HCEC 1CT (cell line): ENCODE data around the gene TIAM1.

Source experiments
- DNase-seq: peaks from one replicate; pipeline ENCODE4 v3.0.0-alpha.2; 2017

TIAM1 gene

DNA sequence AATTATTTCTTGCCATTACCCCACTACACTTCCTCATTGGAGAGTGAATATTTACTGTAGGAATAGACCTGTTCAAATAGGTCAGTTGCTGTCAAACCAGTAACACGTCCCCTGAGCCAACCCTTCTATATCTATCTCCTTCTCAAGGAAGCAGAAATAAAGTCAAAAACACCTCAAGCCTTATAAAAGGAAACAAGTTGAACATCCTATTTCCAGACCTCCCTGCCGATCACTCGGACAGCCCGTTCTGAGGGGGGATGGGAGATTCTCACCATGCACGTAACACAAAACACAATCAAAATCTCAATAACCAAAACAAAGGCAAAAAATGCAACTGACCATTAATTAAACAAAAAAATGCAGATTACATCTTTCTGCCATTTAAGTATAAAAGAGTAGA is 184.3 kb downstream of the TIAM1 start:
- DNase-seq, result no peak

DNA sequence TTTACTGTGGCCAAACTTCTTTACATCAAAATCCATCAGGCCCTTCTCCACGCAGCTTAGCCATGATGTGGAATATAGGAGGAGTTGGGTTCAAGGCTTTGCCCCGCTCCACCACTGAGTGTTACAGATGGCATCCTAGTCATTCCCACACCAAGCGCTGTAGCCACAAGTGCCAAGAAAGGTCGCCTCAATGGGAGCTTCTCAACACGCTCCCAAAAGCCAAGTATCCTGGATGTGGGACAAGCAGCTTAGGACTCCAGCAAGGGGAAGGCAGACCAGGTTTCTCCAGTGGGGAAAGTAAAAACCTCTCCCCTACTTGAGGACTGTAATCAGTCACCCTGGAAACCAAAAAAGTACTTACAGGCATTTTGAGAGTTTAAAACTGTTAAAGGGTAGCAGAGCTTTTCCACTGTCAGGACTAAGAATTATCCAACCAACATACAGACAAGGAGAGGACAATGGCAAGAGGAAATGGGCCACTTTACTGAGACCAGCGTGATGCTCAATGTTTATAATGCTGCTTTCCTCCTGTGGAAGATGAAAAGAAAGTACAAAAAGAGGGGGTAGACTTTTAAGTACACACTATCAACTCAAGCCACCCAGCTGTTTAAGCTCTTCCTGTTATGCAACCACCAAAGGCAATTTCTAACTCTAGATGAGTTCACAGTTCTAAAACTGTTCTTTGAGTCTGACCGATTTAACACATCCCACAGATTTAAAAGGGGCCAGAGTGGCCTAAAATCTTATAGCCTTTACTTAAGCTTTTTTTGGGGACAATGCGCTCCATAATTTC is 185.1 kb downstream of the TIAM1 start:
- DNase-seq, result no peak

- no peak for DNase-seq
Measured at GRCh38 chr21:31157756-31158155, 186.3 kb downstream of the TIAM1 start.

GRCh38 chr21:31156662-31157061 is 187.4 kb downstream of the TIAM1 start:
- DNase-seq, result no peak

DNA sequence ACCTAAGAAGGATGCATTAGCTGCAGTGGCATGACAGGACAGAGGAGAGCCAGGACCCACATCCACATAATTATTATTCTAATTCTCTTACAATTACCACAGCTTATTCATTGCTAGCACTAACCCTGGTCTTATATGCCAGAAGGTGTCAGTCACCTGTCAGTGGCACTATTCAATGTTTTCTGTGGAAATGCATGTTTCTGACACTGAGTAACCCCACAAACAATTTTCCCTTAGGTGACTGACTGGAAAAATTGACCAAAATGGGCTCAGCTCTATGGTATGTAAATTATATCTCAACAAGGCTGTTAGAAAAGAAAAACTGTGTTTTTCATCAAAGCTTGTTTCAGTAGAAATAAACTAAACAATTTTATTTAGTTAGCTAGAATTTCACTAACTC is 187.9 kb downstream of the TIAM1 start:
- no peak for DNase-seq

DNA sequence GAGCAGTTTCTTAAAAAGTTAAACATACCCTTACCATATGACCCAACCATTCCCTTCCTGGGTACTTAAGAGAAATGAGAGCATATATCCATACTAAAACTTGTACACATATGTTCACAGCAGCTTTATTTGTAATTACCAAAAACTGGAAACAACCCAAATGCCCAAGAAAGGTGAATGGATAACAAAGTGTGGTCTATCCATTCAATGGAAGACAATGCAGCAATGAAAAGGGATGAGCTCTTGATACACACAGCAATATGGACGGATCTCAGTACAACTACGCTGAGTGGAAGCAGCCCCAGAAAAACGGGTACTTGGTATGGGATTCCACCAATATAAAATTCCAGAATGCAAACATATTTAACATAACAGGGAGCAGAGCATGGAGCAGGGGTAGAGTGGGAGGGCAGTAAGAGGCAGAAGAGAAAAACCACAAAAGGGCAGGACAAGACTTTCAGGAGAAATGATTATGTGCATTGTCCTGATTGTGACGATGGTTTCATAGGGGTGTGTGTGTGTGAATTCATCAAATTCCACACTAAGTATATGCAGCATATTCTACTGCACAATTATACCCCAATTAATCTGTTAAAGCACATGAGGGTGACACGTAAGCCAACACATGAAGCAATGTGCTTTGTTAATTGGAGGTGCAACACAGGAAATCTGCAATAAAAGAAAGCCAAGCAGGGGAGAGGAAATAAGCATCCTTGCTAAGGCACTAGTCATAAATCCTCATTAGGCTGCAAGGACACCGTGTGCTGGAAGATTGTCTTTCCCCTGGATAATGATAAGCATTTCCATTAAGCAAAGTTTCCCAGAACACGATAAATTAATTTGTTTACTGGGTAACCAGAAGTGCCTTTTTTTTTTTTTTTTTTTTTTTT is 192.7 kb downstream of the TIAM1 start:
- no peak for DNase-seq

DNA sequence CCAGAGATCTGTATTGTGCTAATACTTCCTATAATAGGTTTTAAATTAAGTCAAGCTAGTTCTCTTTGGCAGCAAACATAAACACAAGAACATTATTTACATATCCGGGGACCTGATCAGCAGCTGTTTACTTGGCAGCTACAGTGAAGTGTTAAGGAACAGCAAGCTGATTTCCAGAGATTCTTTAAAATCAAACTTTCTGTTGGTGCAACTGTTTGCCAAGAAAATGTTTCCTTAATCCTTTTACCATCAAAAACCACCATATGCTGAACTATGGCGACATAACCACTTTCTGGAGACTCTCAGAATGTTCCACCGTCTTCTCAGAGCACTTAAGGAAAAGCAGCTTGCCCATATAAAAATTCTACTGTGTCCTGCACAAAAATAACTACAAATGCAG is 198.8 kb downstream of the TIAM1 start:
- DNase-seq, result no peak

DNA sequence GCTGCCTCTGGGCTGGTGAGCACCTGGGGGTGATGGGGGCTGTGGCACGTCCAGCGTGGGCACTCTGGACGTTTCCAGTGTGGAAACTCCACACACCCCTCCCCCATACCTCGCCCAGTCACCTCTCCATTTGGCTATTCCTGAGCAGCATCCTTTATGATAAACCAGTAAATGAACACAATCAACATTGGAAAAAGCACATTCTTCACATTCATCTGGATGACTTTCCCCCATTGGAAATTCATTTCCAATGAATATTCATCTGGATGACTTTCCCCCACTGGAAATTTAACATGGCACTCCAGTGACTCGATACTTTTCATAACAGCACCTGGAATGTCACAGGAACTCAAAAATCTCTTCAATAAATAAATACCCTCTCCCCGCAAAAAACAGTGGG is 201.0 kb downstream of the TIAM1 start:
- no peak for DNase-seq

DNA sequence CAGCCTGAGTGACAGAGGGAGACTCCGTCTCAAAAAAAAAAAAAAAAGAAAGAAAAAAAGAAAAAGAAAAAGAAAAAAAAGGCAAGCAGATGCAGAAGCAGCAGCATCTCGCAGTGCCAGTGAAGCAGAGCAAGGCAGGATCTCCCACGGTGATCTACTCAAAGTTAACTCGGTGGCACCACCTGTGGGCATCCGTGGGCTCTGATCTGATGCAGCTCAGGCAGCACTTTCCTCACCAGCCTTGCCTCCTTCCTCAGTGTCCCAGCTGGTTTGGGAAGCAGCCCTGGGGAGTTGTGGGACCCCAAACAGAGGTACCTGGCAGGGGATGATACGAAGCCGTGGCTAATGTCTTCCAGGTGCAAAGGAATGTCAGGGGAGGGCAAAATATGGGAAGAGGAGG is 201.5 kb downstream of the TIAM1 start:
- no peak for DNase-seq

- DNase-seq, result no peak
Measured at GRCh38 chr21:31141389-31142000, 202.6 kb downstream of the TIAM1 start.

DNA sequence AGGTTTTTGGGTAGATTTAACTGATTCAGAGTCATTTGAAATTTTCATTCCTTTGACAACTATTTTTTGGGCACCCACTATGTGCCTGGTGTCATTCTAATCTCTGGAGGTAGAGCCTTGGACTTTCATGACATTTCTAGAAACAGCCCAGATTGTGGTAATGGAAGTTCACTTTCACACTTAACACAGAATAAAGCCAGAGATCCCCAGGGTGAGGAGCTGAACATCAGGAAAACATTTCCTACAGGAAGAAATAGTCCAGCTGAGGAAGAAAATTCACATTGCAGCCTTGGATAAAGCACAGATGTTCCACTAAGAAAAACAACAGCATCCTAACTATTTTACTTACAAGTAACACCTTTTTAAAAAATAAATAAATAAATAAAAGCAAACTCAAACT is 203.4 kb downstream of the TIAM1 start:
- no peak for DNase-seq

GRCh38 chr21:31140025-31140424 is 204.0 kb downstream of the TIAM1 start:
- no peak for DNase-seq

DNA sequence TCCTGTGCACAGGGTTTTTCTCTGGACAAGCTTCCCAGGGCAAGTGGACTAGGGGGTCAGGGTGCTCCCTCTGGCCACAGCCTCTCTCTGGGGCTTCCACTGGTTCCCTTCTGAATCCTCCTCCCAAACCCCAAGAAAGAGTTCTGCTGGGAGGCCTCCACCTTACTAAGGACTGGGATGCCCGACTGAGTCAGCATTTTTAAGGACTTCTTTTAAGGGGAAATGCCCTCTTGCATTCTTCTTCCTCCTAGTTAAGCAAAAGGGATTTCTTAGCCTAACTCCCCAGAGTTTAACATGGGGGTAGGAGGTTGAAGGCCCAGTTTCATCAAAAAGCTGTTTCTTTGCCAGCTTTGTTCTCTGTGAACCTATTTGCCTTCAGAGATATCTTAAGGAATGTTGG is 206.1 kb downstream of the TIAM1 start:
- no peak for DNase-seq

- no peak for DNase-seq
Measured at GRCh38 chr21:31136891-31137290, 207.2 kb downstream of the TIAM1 start.

GRCh38 chr21:31135531-31136184 is 208.4 kb downstream of the TIAM1 start:
- DNase-seq, result no peak

DNA sequence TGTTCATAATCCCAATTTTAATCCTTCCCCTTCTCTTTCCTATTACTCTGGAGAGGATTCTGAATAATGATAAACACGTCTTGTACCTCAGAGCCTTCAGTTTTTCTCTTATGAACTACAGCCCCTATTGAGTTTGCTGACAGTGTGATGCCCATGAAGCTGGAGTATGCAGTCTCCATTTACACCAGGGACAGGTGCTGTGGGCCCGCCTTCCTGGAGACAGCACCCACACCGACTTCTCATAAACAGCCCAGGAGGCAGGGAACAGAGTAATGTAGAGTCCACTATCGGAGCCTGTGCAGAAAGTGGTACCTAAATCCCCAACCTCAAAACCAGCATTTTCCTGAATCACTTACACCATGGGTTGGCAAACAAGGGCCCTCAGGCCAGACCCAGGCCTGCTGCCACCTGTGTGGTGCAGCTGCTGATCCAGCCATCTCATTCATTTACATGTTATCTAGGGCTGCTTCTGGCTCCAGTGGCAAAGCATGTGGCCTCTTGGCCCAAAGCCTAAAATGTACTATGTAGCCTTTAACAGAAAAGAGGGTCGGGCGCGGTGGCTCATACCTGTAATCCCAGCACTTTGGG is 210.7 kb downstream of the TIAM1 start:
- no peak for DNase-seq

DNA sequence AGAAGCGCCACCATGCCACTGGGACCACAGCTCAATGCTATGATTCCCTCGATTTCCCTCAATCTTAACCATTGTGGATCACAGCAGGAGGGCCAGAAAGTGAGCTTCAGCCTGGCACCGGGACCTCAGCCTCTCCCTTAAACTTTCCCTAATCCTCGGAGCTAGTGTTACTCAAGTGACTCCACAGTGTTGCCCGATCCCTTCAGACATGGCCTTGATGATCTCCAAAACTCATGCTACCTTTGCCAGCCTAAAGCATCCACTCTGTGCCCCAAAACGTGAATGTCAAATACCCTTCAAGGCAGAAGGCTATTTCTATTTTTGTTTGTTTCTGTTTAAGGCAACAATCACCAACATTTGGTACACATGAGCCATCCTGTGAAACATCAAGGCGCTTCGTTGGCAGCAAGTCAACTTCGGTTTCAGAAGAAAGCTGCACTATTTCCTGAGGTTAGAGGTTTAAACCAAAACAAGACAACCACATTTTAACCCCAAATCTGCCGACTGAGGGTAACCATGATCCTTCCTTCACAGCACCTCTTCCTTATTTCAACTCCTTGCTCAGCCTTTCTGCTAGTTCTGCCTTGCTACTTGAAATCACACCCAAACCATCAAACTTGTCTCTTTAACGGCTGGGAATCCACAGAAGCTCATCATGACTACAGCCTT is 211.4 kb downstream of the TIAM1 start:
- no peak for DNase-seq

GRCh38 chr21:31130821-31131220 is 213.2 kb downstream of the TIAM1 start:
- no peak for DNase-seq

DNA sequence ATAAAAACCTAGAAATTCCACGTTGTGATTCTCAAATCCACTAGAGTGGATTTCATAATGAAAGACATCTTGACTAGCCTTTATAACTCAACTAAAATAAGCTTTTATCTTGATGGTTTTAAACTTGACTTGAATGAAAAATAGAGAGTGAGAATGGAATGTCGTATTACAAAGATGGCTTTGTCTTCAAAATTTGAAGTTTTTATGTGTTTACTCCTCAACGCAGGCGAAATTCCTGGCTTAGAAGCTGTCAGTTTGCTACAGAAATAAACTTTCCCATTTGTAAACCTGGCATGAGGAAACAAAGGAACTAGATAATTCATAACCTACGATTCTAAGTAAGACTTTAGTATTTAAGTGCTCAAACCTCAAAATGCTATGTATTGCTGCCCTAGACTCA is 215.8 kb downstream of the TIAM1 start:
- no peak for DNase-seq

GRCh38 chr21:31124010-31124409 is 220.1 kb downstream of the TIAM1 start:
- no peak for DNase-seq

DNA sequence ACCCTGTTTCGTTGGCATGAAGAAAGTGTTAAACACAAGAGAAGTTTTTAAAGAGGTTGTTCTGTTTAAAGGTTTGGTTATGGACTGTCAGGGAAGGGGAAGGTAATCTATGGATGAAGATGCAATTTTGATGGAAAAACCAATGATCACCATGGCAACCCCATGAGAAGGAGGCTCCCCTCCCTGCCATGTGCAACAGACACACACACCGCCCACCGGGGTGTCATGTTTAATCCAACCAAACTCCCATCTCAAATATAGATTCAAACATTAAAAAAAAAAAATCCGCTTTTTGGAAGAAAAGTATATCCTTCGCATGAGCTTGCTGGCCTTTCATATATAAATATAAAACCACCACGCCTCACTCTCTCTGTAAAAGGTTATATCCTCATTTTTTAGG is 224.9 kb downstream of the TIAM1 start:
- DNase-seq, result no peak
